Chondrocyte (in vitro differentiated cells): ENCODE data around the gene AK9. TPM values are rescaled to one million over a fixed set of nuclear protein-coding genes. Genes with fewer than 3 reads are reported as not detected.
"Not testable (repeated sequence)": the region's sequence is repeated elsewhere in the genome, so short reads cannot be mapped to it uniquely, and the experiment has no call there.

Experiments used
- DNase-seq: peaks from one replicate; pipeline ENCODE4 v3.0.0; 2021; ENCODE audit warnings: mixed read lengths, low spot score
- H3K27ac Mint-ChIP-seq: one replicate; pipeline ENCODE4 v1.8.0; 2021; ENCODE audit warnings: mild to moderate bottlenecking, moderate library complexity, mixed read lengths; ENCODE audit not compliant: unreplicated experiment
- H3K27me3 Mint-ChIP-seq: 2 replicates; pipeline ENCODE4 v1.8.0; 2021; ENCODE audit warnings: low read depth, mixed read lengths
- H3K36me3 Mint-ChIP-seq: 2 replicates; pipeline ENCODE4 v1.8.0; 2021; ENCODE audit warnings: low read depth, mixed read lengths
- H3K4me1 Mint-ChIP-seq: 2 replicates; pipeline ENCODE4 v1.8.0; 2021; ENCODE audit warnings: low read depth, mild to moderate bottlenecking, mixed read lengths
- H3K4me3 Mint-ChIP-seq: one replicate; pipeline ENCODE4 v1.8.0; 2021; ENCODE audit warnings: mild to moderate bottlenecking, moderate library complexity, mixed read lengths; ENCODE audit not compliant: unreplicated experiment
- H3K9me3 Mint-ChIP-seq: 2 replicates; pipeline ENCODE4 v1.8.0; 2021; ENCODE audit warnings: low read depth, mixed read lengths
- total RNA-seq: library from RNA; stranded (reverse); gene quantifications from 3 replicates; pipeline ENCODE4 v1.2.1, GENCODE V29; 2021
- TF ChIP-seq, protein P1 (sequence below): fragments of 200-600 bp; sonication (generic); IDR thresholded peaks from 2 replicates; pipeline ENCODE4 v1.5.0; 2021; ENCODE audit warnings: antibody characterized with exemption, mild to moderate bottlenecking, moderate library complexity

Gene AK9
- total RNA-seq, 1 donor from 2014 or later: 4.4 TPM

DNA sequence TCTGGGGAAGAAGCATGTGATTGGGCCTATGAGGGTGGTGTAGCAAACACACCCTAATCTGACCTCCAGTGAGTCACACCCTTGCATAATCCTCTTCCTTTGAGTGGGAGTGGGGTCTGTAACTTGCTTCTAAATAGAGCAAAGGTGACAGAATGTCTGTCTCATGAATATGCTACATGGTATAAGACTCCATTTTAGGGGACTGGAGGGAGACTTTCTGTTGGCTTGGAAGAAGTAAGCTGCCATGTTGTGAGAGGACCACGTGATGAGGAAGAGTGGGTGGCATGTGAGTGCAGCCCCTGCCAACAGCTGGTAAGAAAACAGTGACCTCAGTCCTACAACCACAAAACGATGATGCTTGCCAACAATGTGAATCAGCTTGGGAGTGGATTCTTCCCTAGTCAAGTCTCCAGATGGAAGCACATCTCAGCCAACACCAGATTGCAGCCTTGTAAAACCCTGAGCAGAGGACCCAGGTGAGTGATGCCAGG, 3.7 kb downstream of the AK9 start:
- Mint-ChIP-seq H3K27ac (peak overlapping the region; percentile 52), H3K4me1 (peaks cover 24% of the 10 kb centered on the region), H3K27me3 (no peaks in the 10 kb centered on the region), H3K9me3 (peaks cover 16% of the 10 kb centered on the region), H3K4me3 (no peak overlapping the region), H3K36me3 (peaks cover 2% of the 10 kb centered on the region)
- TF ChIP-seq, protein P1, sequence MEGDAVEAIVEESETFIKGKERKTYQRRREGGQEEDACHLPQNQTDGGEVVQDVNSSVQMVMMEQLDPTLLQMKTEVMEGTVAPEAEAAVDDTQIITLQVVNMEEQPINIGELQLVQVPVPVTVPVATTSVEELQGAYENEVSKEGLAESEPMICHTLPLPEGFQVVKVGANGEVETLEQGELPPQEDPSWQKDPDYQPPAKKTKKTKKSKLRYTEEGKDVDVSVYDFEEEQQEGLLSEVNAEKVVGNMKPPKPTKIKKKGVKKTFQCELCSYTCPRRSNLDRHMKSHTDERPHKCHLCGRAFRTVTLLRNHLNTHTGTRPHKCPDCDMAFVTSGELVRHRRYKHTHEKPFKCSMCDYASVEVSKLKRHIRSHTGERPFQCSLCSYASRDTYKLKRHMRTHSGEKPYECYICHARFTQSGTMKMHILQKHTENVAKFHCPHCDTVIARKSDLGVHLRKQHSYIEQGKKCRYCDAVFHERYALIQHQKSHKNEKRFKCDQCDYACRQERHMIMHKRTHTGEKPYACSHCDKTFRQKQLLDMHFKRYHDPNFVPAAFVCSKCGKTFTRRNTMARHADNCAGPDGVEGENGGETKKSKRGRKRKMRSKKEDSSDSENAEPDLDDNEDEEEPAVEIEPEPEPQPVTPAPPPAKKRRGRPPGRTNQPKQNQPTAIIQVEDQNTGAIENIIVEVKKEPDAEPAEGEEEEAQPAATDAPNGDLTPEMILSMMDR: no peak
- DNase-seq: no peak

DNA sequence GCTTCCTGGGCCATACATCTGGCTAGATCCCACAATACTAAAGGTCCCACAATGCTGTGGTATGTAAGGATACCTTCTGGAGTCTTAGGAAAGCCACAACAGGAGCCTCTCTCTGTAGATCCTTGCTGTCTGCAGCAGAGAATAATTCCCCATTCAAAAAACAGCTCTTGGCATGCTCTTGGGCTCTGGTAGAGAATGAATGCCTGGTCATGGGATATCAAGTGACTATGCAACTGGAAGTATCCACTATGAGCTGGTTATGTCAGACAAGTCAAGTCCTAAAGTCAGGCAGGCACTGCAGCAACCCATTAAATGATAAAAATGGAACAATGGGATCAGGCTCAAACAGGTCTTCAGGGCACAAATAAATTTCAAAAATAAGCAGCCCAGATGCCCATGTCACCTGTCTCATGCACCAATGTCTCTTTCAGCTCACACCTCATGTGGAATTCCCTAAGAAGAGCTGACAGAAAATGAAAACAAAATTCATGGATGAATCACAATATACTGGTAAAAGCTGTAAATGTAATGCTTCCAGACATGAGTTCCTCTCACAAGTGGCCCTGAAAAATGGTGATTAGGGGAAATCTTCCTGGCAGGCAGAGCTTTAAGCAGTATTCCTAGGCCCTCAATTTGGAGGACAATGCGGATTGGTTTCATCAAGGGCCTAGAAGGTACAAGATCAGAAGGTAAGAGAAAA, 4.3 kb downstream of the AK9 start:
- H3K27ac Mint-ChIP-seq: peak overlapping the region; percentile 52
- H3K4me3 Mint-ChIP-seq: no peak overlapping the region
- peaks cover 18% of the 10 kb centered on the region for H3K4me1 Mint-ChIP-seq
- peaks cover 16% of the 10 kb centered on the region for H3K9me3 Mint-ChIP-seq
- H3K27me3 Mint-ChIP-seq: no peaks in the 10 kb centered on the region
- TF ChIP-seq, protein P1: no peak
- DNase-seq: no peak
- H3K36me3 Mint-ChIP-seq: peaks cover 3% of the 10 kb centered on the region

DNA sequence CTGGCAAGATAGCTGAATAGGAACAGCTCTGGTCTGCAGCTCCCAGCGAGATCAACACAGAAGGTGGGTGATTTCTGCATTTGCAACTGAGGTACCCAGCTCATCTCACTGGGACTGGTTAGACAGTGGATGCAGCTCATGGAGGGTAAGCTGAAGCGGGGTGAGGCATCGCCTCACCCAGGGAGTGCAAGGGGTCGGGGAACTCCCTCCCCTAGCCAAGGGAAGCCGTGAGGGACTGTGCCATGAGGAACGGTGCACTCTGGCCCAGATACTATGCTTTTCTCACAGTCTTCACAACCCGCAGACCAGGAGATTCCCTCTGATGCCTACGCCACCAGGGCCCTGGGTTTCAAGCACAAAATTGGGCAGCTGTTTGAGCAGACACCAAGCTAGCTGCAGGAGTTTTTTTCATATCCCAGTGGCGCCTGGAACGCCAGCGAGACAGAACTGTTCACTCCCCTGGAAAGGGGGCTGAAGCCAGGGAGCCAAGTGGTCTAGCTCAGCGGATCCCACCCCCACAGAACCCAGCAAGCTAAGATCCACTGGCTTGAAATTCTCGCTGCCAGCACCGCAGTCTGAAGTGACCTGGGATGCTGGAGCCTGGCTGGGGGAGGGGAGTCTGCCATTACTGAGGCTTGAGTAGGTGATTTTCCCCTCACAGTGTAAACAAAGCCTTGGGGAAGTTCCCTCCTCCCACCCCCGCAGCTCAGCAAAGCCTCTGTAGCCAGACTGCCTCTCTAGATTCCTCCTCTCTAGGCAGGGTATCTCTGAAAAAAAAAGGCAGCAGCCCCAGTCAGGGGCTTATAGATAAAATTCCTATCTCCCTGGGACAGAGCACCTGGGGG, 12.1 kb downstream of the AK9 start:
- peaks cover 12% of the 10 kb centered on the region for H3K4me1 Mint-ChIP-seq
- not testable (repeated sequence) for H3K9me3 Mint-ChIP-seq, DNase-seq, H3K27me3 Mint-ChIP-seq, H3K36me3 Mint-ChIP-seq
- peak overlapping the region; percentile 12 for H3K27ac Mint-ChIP-seq
- peak overlapping the region; percentile 40 for H3K4me3 Mint-ChIP-seq

DNA sequence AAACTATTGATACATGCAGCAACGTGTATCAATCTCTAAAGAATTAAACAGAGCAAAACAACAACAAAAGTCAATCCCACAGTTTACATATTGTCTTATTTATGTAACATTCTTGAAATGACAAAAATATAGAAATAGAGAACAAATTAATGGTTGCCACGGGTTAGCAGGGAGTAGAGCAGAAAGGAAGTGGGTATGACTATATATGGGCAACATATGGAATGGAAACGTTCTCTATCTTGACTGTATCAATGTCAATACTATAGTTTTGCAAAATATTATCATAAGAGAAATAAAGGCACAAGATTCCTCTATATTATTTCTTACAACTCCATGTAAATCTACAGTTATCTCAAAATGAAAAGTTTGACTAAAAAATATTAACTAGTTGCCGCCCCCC, 12.8 kb downstream of the AK9 start:
- TF ChIP-seq, protein P1: no peak
- Mint-ChIP-seq H3K4me1 (peaks cover 12% of the 10 kb centered on the region), H3K36me3 (peaks cover 2% of the 10 kb centered on the region), H3K4me3 (no peak overlapping the region), H3K27ac (no peak overlapping the region), H3K9me3 (no peaks in the 10 kb centered on the region), H3K27me3 (no peaks in the 10 kb centered on the region)
- DNase-seq: no peak

DNA sequence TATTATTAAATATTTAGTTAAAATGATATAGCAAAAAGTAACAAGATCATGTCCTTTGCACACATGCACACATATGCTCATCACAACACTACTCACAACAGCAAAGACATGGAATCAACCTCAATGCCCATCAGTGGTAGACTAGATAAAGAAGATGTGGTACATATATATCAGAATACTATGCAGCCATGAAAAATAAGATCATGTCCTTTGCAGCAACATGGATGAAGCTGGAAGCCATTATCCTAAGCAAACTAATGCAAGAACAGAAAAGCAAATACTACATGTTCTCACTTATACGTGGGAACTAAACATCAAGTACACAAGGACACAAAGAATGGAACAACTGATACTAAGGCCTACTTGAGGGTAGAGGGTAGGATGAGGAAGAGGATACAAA, 14.3 kb downstream of the AK9 start:
- no peak for DNase-seq
- no peak overlapping the region for H3K27ac Mint-ChIP-seq
- H3K4me3 Mint-ChIP-seq: no peak overlapping the region
- TF ChIP-seq, protein P1: no peak
- peaks cover 19% of the 10 kb centered on the region for H3K4me1 Mint-ChIP-seq
- no peaks in the 10 kb centered on the region for H3K27me3 Mint-ChIP-seq
- H3K36me3 Mint-ChIP-seq: peaks cover under 1% of the 10 kb centered on the region
- no peaks in the 10 kb centered on the region for H3K9me3 Mint-ChIP-seq
